GM18520 (cell line): ENCODE data around the gene LRP6.
"Not testable (repeated sequence)": the region's sequence is repeated elsewhere in the genome, so short reads cannot be mapped to it uniquely, and the experiment has no call there.

Source experiments
- ATAC-seq: cut with Tn5 transposase; IDR thresholded peaks from one replicate; pipeline ENCODE4 v1.9.1; 2021; ENCODE audit not compliant: unreplicated experiment

Gene LRP6

DNA sequence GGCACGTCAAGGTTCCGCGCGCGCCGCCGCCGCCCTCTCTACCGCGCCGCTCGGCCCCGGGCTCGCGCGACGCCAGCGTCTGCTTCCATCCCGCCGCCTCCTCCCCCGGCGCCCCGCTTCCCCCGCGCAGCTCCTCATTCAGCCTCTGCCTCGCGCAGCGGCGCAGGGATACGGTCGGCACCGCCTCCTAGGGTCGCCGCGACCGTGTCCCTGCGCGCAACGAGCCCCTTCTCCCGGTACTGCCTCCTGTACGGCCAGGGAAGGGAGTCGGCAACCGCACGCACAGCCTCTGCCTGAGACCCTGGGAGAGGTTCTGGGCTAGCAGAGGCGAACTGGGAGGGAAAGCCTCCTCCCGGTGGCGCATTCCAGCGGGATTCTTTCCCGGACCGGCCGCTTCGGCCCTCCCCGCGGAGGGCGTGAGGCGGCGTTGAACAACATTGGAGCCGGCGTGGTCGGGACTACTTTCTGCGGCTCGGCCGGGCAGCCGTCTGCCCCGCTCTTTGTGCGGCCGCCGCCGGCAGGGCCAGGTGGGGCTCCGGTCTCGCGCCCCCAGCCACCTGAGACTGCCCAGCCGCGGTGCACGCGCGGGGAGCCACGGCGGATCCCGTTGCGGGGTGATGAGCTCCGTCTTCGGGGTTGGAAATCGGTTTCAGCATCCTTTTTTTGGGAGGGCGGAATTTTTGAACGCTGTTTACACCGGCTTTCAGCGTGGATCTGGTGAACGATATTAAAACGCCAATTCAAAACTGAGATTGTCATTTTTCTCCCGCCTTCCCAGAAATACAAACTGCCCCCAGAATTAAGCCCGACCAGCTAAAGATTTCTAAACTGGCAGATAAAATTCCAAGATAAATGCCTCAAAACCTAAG, at the start of gene LRP6:
Gene LRP6, minus strand, starts transcription at position 172 of the 869 bp plus-strand sequence. CDS start 309 bp downstream, outside the sequence.
- no peak for ATAC-seq

GRCh38 chr12:12315838-12316237, 49.0 kb upstream of the LRP6 start:
- no peak for ATAC-seq

DNA sequence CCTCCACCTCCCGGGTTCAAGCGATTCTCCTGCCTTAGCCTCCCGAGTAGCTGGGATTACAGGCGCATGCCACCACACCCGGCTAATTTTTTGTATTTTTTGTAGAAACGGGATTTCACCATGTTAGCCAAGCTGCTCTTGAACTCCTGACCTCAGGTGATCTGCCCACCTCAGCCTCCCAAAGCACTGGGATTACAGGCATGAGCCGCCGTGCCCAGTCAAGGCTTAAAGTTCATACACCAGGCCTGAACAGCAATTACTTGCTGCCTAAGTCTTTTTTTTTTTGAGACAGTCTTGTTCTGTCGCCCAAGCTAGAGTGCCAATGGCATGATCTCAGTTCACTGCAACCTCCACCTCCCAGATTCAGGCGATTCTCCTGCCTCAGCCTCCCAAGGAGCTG, 43.9 kb upstream of the LRP6 start:
- ATAC-seq: not testable (repeated sequence)

DNA sequence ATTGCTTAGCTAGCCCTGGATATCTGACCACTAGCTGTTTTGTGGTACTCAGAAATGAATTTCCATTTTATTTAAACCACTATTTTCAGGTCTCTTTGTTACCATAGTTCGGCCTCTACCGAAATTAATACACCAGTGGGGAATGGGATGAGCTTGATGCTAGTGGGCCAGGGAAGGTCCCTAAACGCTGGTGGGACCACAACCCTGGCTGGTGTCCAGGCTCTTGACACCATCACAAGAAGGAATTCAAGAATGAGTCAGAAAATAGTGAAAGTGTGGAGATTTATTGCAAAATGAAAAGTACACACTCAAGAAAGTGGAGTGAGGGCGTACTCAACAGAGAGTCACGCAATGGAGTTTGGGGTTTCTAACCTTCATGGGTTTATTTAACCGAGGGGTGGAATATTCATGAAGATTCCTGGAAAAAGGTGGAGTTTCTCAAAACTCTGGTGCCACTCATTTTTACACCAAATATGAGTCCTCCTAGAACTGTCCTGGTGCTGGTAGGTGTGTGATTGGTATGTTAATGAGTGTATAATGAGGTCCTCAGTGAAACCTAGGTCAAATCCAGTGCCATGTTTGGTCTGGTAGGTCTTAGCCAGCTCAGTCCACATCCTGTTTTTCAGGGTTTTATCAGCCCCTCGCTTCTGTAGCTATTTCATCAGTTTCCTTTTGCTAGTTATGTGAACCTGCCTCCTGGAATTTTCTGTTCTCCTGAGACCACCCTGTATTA, 38.9 kb upstream of the LRP6 start:
- no peak for ATAC-seq

GRCh38 chr12:12302976-12303375, 36.1 kb upstream of the LRP6 start:
- ATAC-seq: no peak

DNA sequence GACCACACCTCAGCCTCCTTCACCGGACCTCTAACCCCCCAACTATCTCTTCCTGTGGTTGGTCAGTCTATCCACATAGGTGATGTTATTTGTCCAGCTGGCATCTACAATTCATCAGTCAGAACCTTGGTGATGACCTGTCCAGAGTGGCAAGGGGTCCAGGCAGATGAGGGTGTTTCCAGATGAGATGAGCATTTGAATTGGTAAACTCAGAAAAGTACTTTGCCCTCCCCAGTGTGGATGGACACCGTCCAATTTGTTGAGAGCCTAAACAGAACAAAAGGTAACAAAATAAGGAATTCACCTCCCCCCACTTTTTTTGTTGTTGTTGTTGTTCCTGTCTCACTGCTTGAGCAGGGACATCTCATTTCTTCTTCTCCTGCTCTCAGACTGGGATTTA, 34.3 kb upstream of the LRP6 start:
- ATAC-seq: no peak

DNA sequence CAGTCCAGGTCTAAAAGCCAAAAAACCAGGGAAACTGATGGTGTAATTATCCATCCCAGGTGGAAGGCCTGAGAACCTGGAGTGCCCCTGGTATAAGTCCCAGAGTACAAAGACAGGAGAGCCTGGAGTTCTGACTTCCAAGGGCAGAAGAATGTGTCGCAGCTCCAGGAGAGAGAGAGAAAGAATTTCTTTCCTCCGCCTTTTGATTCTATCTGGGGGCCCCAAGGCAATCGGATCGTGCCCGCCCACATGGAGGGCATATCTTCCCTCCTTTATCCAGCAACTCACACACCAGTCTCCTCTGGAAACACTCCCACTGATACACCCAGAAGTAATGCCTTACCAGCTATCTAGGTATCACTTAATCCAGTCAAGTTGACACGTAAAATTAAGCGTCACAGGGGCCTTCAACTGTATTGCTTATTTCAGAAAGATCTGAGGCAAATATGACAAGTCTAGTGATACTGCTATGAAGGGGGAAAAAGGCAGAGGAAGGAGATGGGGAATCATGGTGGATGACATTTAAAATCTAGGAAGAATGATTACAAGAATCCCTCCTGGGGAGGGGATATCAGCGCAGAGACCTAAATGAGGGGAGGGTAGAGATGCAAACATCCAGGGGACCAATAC, 30.5 kb upstream of the LRP6 start:
- ATAC-seq: no peak

GRCh38 chr12:12294215-12295005, 27.6 kb upstream of the LRP6 start:
- no peak for ATAC-seq

- no peak for ATAC-seq
Observed at GRCh38 chr12:12290206-12290605, 23.4 kb upstream of the LRP6 start.

DNA sequence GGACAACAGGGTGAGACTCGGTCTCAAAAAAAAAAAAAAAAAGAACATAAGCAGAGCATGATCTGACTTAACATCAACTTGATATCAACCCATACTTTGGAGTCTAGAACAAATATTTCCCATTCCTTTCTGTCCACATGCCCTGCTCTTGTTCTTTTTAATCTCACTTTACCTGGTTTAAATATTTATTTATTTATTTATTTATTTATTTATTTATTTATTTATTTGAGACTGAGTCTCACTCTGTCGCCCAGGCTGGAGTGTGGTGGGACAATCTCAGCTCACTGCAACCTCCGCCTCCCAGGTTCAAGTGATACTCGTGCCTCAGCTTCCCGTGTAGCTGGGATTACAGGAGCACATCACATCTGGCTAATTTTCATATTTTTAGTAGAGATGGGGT, 19.6 kb upstream of the LRP6 start:
- no peak for ATAC-seq

GRCh38 chr12:12282761-12283425, 16.0 kb upstream of the LRP6 start:
- ATAC-seq: no peak

DNA sequence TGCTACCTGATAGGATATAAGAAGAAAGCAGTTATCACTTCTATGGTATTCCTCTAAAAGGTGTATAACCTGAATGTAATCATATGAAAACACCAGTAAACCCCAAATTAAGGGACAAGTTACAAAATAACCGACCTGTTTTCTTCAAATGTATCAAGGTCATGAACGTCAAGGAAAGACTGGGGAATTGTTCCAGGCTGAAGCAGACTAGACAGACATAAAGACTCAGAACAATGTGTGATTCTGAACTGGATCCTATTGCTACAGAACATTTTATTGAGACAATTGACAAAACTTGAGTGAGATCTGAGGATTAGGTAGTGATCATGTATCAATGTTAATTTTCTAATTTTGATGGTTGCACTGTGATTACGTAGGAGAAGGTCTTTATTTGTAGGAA, 15.4 kb upstream of the LRP6 start:
- no peak for ATAC-seq

DNA sequence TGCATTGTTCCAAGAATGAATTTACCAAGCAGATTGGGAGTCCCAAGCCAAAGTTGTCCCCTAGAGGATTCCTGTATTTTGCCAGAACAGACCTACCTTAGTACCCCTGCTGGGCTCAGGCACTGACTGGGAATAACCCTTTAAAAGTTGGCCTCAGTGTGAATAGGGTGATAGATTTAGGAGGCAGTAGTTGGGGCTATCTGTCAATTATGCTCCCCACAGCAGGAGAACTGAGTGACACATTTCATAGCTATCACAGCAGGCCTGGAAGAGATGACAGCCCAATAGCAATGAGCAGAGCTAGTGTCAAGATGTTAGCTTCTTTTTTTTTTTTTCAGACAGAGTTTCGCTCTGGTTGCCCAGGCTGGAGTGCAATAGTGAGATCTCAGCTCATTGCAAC, 14.3 kb upstream of the LRP6 start:
- ATAC-seq: no peak

DNA sequence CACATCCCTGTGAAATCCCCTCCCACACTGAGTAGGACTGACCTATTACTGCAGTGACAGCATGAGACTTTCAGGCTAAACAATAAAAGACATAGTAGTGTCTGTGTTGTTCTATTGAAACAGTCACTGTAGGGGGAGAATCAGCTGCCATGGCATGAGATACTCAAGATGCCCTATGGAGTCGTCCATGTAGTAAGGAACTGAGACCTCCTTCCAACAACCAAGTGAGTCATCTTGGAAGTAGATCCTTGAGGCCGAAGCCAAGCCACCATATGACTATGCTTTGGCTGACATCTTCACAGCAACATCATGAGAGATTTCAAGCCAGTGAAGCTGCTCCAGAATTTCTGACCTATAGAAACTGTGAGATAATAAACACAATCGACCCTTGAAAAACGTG, 12.1 kb upstream of the LRP6 start:
- no peak for ATAC-seq

- no peak for ATAC-seq
Observed at GRCh38 chr12:12275874-12276273, 9.0 kb upstream of the LRP6 start.

- ATAC-seq: no peak
Observed at GRCh38 chr12:12273291-12273957, 6.6 kb upstream of the LRP6 start.

DNA sequence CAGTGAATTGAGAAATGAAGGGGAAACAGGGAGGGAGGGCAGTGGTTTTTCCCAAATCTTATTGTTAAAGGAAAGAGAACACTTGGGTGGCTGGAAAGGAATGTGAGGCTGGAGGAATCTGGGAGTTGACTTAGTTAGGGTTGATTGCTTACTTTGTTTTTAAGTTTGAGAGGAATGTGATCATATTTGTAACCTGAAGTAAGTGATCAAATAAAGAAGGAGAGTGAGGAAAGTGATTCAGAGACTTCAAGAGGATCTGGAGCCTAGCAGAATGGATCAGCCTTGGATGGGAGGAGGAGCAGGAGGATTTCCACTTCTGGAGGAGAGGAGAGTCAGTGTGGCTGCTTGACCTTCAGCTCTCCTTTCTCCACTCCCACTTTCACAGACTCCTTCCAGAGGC, 6.0 kb upstream of the LRP6 start:
- ATAC-seq: no peak

DNA sequence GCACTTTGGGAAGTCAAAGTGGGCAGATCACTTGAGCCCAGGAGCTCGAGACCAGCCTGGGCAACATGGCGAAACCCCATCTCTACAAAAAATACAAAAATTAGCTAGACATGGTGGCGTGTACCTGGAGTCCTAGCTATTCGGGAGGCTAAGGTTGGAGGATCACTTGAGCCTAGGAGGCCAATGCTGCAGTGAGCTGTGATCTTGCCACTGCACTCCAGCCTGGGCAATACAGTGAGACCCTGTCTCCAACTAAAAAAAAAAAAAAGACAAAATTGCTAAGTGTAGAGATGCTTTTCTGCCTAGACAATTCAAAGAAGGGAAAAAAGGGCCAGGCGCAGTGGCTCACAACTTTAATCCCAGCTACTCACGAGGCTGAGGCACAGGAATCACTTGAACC, 3.4 kb upstream of the LRP6 start:
- no peak for ATAC-seq

DNA sequence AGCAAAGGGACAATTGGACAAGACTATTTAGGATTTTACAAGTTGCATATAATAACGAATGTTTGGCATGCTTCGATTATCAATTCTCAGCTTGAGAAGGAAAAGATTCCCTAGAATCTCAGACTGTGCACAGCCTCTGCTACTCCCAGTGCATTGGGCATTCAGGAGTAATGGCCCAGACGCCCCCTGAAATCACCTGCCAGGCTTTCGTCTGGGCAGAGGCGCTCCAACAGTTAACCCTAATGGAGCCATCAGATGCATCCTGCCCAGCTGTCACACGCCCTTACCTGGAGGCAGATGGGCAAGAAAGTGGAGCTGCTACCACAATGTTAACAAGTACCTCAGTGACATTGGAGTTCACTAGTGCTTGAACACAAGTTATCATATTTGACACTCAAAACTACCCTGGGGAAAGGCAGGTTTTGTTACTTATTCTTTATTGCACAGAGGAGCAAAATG, 927 bp upstream of the LRP6 start:
- ATAC-seq: no peak

DNA sequence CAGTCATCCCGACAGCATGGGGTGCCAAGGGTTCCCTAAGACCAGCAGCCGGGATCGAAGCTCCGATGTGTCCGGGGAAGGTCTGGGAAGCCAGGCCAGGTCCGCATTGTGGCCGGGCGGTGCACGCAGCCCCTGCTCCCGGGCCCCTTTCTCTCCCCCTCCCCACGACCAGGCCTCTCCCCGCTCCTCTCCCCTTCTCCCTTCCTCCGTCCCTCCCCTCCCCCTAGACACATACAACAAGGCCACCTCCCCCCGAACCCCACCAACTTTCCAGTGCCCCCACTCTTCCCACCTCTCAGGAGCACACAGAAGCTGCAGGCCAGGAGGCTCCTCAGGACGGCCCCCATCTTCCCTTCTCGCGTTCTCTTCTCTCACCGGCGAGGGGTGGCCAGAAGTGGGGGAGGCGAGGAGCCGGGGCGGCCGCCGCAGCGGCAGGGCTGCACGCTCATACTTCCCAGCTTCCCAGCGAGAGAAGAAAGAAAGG, 413 bp downstream of the LRP6 start:
- ATAC-seq: no peak
